Activated T-helper 1 cell treated with anti-CD3 and anti-CD28 coated beads, Interleukin-2, amount 50 U/mL, for 16 hours (primary cell): ENCODE measurements around the gene P3H4.
A peak's percentile ranks its signal among the peaks of the same experiment; 100 is the strongest.

ENCODE experiments used
- DNase-seq, 2 donors: peaks; one replicate each; pipeline ENCODE4 v3.0.0-alpha.2; 2020; ENCODE audit warnings: low read depth in 1 of 2, low spot score in 1 of 2

The P3H4 gene

GRCh38 chr17:41822216-41823140, 10.7 kb upstream of the P3H4 start:
- no peak for DNase-seq

- no peak for DNase-seq
Measured at GRCh38 chr17:41821776-41822175, 10.0 kb upstream of the P3H4 start.

- DNase-seq: no peak
Measured at GRCh38 chr17:41818024-41818423, 6.3 kb upstream of the P3H4 start.

GRCh38 chr17:41816637-41817320, 5.0 kb upstream of the P3H4 start:
- no peak for DNase-seq

- DNase-seq: no peak
Measured at GRCh38 chr17:41814195-41814594, 2.4 kb upstream of the P3H4 start.

GRCh38 chr17:41813699-41814124, 2.0 kb upstream of the P3H4 start:
- DNase-seq: no peak

- no peak for DNase-seq
Measured at GRCh38 chr17:41813152-41813680, 1.5 kb upstream of the P3H4 start.

GRCh38 chr17:41812381-41813151, 817 bp upstream of the P3H4 start, which contains the start of gene FKBP10:
FKBP10 (plus strand) TSS chr17:41813004; CDS start chr17:41813035, 31 bp downstream.
- peak in 1 of 2 donors; percentile 17 for DNase-seq

GRCh38 chr17:41810659-41811548, 845 bp downstream of the P3H4 start:
- DNase-seq: no peak

- no peak for DNase-seq
Measured at GRCh38 chr17:41806685-41807445, 4.9 kb downstream of the P3H4 start.

- no peak for DNase-seq
Measured at GRCh38 chr17:41803049-41804020, 8.4 kb downstream of the P3H4 start.

GRCh38 chr17:41801374-41802271, 10.1 kb downstream of the P3H4 start:
- DNase-seq: peak; percentile 54 to 70

- DNase-seq: no peak
Measured at GRCh38 chr17:41800601-41801373, 11.0 kb downstream of the P3H4 start.

GRCh38 chr17:41799366-41799765, 12.4 kb downstream of the P3H4 start:
- DNase-seq: no peak

GRCh38 chr17:41797377-41797776, 14.4 kb downstream of the P3H4 start:
- no peak for DNase-seq

GRCh38 chr17:41796121-41796895, 15.4 kb downstream of the P3H4 start:
- DNase-seq: no peak
